GM18873 (cell line): Measurements from ENCODE around the gene TMEM221.
"Not testable (repeated sequence)": the region's sequence is repeated elsewhere in the genome, so short reads cannot be mapped to it uniquely, and the experiment has no call there.

Source experiments
- ATAC-seq: cut with Tn5 transposase; IDR thresholded peaks from one replicate; pipeline ENCODE4 v1.9.1; 2021; ENCODE audit warnings: mild to moderate bottlenecking, moderate library complexity, moderate number of reproducible peaks; ENCODE audit not compliant: unreplicated experiment, low FRiP score

The TMEM221 gene

DNA sequence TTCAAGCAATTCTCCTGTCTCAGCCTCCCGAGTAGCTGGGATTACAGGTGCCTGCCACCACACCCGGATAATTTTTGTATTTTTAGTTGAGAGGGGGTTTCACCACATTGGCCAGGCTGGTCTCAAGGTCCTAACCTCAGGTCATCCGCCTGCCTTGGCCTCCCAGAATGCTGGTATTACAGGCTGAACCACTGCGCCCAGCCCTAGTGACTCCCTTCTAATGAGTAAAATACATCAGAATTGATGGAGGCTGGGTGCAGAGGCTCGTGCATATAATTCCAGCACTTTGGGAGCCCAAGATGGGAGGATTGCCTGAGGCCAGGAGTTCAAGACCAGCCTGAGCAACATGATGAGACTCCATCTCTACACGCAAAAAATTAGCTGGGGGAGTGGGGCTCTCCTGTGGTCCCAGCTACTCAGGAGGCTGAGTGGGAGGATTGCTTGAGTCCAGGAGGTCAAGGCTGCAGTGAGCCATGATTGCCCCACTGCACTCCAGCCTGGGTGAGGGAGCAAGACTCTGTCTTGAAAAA, 26.6 kb upstream of the TMEM221 start:
- ATAC-seq, result not testable (repeated sequence)

DNA sequence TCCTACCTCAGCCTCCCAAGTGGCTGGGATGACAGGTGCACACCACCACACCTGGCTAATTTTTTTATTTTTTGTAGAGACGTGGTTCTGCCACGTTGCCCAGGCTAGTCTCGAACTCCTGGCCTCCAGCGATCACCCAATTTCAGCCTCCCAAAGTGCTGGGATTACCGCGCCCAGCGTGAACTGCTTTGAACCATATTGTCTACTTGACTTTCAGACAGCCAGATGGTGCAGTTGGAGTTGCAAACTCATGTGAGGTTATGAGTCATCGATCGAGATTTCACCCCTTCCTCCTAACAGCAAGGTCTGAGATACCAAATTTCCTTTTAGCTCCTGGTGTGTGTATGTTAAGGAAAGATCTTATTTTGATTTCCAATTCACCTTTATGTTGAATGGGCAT, 24.6 kb upstream of the TMEM221 start:
- no peak for ATAC-seq

DNA sequence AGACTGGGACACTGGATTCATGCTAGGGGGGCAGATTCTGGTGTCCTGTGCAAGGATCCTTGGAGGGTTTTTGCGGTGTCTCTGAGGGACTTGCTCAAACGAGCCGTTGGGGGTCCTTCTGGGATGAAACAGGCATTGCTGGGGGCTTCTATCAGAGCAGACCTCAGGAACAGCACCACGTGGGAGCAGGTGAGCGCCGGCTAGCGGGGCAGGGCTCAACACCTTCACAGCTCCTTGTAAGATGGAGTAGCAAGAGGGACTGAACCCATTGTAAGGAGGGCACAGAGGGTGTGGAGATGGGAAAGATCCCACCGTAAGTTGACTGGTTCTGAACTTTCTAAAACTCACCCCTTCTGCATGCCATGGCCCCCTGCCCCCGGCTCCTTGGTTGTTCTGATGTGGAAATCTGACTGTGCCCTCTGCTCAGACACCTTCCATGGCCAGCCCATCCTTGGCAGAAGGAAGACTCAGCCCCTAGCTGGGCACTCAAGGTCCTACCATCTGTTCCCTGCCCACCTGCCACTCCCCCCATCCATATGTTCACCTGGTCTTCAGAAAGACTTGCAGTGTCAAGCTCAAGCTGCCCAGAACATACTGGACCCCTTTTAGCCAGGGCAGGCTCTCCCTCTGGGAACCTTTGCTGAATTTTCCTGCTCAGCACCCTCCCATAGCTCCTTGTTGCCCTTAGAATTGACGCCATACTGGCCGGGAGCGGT, 23.1 kb upstream of the TMEM221 start:
- ATAC-seq, result no peak

DNA sequence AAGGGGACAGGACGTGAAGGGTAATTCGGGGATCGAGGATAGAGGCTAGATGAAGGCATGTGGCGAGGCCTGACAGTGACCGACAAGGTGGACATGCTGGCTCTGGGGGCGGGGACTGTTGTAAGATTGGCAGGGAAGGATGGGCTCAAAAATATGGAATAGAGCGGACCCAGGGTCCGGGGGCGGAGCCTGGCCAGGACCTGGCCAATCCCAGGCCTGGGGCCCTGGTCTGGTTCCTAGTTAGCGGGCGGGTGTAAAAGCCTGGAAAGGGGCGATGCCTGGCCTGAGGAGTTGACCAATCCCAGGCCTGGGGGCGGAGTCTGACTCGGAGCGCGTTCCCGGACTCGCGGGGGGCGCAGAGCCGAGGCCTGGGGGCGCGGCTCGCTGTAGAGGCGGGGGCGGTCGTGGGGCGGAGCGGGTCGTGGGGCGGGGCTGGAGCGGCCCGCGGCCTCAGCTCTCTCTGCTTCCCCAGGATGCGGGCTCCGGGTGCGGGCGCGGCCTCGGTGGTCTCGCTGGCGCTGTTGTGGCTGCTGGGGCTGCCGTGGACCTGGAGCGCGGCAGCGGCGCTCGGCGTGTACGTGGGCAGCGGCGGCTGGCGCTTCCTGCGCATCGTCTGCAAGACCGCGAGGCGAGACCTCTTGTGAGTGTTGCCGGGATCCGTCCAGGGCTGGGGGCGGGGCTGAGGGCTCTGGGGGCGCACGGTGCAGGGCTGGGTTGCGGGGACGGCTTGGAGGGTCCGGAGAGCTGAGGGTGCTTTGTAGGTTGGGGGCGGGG, 21.8 kb upstream of the TMEM221 start, which contains the start of gene SLC27A1:
Gene SLC27A1 (plus strand): TSS at position 457 of the 774 bp plus-strand sequence. CDS start 17 bp downstream, at position 474.
- ATAC-seq, result peak; percentile 74

DNA sequence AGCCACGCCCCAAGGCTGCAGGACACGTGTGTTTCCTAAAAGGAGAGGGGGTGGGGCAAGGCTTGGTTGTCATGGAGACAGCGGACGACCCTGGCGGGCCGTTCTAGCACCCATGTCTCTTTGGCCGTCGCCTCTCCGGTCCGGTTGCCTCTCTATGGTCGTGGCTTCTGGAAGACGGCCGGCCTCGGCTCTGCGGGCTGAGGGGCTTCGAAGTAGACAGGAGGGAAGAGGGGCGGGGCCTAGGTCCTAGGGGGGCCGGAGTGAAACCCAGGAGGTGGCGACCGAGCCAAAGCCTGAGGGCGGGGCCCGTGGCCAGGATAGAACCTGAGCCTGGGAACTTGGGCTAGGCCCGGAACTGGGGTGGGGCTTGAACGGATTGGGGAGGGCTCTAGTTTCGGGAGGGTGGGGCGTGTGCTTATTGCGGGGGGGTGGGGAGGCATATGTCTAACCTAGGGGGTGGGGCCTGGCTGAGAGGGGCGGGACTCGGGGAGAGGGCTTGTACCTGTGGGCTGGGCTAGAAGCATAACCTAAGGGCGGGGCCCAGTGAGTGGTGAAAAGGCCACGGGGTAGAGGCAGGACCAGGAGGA, 21.1 kb upstream of the TMEM221 start:
- ATAC-seq, result peak; percentile 20

DNA sequence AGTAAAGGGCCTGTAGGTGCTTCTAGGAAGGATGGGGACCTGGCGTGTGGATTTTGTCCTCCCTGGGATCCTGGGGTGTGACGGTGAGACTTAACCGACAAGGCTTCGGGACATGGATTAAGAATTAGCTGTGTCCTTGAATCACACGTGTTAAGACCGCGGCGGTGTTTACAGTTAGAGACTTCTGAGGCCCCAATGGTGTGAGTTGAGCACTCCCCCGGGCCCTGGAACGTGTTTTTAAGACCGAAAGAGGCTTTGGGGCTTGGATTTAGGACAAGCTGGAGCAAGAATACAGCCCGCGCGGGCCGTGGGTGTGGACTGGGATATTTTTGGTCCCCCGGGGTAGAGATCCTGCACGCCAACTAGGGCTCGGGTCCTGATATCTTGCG, 20.6 kb upstream of the TMEM221 start:
- no peak for ATAC-seq

DNA sequence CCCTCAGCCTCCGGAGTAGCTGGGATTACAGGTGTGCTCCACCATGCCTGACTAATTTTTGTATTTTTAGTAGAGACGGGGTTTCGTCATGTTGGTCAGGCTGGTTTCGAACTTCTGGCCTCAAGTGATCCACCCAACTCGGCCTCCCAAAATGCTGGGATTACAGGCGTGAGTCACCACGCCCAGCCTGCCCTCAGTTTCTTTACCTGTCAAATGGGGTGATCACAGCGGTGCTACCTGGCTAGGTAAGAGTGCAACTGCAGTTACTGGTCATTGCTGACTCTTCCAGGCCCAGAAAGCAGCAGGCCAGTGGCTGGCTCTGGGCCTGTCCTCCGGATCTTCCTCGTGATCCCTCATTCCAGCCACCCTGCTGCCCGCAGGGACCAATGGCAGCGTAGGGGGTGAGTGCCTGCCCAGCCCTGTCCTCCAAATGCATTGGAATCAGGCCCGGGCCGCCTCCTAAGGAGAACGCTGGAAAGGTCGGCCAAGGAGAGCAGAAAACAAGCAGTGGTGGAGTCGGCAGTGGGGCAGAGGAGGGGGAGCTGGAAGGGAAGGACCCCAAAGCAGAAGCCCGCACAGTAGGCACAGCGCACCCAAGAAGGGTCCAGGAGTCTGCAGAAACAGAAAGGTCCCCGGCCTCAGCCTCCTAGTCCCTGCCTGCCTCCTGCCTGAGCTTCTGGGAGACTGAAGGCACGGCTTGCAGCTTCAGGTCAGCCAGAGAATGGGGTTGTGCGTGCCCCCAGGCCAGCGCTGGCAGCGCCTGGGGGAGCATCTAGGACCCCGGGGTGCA, 20.0 kb upstream of the TMEM221 start:
- no peak for ATAC-seq

DNA sequence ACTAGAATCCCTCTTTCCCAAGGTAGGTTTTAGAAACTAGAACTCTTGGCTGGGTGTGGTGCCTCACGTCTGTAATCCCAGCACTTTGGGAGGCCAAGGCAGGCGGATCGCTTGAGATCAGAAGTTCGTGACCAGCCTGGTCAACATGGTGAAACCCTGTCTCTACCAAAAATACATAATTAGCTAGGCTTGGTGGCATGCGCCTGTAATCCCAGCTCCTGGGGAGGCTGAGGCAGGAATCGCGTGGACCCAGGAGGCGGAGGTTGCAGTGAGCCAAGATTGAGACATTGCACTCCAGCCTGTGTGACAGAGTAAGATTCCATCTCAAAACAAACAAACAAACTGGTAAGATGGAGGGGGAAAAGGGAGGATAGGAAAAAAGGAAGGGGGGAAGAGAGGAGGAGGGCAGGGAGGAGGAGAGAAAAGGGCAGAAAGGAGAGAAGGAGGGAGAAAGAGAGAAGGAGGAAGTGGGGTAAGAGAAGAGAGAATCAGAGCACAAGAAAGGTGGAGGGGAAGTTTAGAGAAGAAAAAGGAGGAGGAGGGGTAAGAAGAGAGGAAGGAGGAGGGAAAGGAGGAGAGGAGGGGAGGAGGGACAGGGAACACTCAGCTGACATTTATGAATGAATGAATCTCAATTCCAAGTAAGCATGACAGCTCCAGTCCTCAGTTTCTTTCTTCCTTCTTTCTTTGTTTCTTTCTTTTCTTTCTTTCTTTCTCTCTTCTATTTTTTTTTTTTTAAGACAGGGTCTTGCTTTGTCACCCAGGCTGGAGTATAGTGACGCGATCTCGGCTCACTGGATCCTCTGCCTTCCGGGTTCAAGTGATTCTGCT, 19.2 kb upstream of the TMEM221 start:
- no peak for ATAC-seq

DNA sequence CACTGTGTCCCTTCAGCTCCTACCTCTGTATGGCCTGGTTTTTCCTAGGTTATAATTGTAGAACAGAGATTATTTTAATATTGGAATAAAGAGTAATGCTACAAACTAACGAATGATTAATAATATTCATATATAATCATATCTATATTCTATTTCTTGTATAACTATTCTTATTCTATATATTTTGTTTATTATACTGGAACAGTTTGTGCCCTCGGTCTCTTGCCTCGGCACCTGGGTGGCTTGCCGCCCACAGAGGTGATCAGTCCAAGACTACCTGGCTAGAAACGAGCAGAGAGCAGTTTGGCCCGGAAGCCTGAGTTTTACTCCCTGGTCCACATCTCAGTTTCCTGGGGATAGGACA, 18.0 kb upstream of the TMEM221 start:
- ATAC-seq, result no peak

DNA sequence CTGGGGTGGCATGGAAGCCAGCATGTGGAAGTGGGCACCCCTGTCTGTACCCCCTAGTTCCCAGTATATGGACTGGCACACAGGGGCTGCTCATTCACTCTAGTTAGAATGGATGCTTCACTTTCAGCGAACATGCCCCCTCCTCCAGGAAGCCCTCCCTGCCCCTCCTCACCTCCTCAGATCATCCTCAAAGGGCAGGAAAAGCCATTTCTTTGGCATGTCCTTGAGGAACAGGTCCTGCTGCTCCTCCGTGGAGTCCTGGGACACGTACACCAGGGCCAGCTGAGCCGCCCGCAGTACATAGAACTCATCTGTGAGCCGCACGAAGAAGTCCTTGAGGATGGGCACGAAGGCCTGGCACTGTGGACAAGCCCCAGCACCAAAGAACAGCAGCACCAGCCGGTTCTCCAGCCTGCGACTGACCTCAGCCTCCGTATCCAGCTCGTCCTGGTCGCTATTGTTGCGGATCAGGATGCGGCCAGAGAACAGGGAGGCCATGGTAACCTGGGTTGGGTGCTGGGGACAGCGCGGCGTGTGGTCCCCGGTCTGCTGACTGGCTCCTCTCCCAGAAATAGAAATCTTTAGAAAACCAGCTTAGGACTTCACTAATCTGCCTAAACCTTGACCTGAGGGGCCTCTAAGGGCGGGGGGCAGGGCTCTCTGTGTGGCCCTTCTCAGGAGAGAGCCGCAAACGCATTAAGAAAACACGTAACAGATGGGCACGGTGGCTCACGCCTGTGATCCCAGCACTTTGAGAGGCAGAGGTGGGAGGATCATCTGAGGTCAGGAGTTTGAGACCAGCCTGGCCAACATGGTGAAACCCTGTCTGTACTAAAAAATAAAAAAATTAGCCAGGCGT, 12.1 kb upstream of the TMEM221 start, which contains the start of gene NXNL1:
Gene NXNL1 (minus strand): TSS at position 555 of the 859 bp plus-strand sequence. CDS start 57 bp downstream, at position 498.
- ATAC-seq, result no peak

DNA sequence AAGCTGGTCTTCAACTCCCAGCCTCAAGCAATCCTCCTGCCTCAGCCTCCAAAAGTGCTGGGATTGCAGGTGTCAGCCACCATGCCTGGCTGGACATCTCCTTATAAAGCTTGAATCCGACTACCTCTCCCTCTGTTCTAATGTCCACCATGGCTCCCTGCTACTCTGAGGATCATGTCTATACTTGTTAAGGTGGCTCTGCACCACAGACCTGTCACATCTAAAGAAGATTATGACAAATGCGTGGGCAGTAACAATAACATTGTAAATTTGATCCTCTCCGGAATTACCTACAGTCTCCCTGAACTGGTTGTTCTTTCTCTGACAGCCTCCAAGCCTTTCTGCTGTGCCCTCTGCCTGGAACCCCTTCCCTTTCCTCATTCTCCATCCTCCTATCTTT, 10.5 kb upstream of the TMEM221 start:
- no peak for ATAC-seq

DNA sequence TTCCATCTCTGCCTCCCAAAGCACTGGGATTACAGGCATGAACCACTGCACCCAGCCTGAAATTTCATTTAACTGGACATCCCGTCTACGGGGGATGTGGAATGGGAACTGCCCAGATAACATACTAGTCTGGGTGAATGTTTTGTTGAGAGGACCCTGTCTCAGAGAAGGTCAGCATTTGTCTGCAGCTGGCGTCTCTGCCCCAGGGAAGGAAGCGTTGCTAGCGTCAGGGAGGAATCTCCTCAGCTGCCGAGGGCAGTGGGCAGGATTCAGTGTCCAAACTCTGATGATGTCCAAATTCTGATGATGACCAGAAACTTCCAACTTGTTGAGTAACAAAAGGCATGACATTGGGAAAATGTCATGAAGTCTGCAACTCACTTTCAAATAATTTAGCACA, 9.1 kb upstream of the TMEM221 start:
- ATAC-seq, result no peak

DNA sequence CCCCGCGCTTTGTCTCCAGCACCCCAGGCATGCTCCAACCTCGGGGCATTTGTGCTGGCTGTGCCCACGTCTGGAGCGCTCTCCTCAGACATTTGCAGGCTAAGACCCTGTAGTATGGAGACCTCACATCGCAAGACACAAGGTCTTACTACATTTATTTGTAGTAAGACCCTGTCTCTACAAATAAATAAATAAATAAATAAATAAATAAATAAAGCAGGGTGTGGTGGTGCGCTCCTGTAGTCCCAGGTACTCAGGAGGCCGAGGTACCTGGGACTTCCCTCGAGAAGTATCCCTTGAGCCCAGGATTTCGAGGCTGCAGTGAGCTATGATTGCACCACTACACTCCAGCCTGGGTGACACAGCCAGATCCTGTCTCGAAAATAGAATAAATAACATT, 7.7 kb upstream of the TMEM221 start:
- ATAC-seq, result no peak

DNA sequence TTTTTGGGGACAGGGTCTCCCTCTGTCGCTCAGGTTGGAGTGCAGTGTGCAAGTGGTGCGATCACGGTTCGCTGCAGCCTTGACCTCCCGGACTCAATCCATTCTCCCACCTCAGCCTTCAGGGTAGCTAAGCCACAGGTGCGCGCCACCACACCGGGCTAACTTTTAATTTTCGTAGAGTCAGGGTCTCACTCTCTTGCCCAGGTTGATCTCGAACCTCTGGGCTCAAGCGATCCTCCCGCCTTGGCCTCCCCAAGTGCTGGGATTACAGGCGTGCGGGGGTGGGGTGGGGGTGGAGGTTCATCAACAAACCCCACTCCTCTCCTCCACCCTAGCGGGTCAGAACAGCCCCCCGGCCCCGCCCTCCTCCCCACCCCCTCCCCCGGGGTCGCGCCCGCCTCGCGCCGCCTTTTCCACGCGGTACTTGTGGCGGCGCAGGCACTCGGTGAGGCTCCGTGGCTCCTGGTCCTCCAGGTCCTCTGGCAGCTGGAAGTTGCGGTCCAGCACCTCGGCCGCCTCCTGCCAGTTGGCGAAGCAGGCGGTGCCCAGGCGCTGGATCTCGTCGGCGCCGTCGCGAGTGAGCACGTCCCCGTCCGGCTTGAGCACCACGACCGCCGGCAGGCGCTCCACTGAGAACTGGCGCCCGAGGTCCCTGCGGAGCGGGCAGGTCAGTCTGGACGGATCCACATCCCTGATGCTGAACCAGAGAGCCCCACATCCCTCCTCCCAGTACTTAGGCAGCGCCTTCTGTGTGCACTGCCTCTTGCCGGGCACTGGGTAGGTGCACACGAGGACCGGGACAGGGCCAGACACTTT, 7.0 kb upstream of the TMEM221 start:
- ATAC-seq, result no peak

DNA sequence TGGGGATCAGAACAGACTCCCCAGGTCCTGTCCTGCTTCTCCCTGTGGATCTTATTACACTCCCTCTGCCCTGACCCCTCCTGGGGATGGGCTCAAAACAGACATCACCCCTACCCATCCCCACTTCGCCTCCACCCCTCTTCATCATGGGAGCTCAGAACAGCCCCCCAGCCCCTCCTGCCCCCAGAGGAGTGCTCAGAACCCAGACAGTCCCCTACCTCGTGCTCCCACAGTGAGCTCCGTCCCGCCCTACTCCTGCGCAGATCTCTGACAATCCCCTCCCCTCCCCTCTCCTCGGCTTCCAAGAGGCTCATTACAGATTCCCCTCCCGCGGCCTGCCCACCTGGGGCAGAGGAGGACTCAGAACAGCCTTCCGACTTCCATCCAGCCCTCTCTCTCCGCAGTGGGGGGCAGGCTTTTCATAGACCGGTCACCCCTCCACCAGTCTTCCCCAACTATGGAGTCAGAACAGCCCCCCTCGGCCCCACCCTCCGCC, 6.2 kb upstream of the TMEM221 start:
- no peak for ATAC-seq

DNA sequence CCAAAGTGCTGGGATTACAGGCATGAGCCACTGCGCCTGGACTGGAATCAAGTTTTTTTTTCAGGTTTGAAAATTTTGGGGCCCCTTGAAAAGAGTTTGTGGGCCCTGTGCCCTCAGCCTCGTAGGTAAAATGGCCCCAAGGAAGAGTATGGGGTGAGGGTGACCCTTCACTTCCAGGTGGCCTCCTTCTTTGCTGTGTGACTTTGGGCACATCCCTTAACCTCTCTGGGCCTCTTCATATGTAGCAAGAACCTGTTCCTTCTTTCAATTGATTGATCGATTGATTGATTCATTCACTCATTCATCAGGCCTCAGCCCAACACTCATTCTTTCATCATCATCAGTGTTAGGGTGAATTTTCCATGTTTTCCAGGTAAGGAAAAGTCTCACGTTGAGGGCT, 3.4 kb upstream of the TMEM221 start:
- ATAC-seq, result no peak

DNA sequence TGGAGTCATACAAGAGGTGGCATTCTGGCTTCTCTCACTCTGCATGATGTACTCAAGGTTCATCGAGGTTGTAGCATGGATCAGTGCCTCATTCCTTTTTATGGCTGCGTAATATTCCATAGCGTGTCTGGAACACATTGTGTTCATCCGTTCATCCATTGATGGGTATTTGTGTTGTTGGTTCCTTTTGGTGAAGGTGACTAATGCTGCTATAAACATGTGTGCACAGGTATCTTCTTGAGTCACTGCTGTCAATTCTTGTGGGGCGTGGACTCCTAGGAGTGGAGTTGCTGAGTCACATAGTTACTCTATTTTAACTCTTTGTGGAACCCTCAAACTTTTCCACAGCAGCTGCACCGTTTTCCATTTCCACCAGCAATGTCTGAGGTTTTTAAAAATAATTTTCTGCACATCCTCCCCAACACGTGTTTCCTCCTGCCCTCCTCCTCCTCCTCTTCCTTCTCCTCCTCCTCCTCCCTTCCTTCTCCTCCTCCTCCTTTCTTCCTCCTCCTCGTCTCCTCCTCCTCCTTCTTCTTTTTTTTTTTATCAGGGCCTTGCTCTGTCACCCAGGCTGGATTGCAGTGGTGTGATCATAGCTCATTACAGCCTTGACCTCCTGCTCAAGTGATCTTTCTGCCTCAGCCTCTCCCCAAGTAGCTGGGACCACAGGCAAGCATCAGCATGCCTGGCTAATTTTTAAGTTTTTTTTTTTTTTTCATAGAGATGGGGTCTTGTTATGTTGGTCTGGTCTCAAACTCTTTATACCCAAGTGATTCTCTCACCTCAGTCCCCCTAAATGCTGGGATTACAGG, 2.0 kb upstream of the TMEM221 start:
- ATAC-seq, result no peak
